Activated naive CD4-positive, alpha-beta T cell treated with anti-CD3 and anti-CD28 coated beads, Interleukin-2, amount 10 ng/mL, durations not matched to agents 7 days and 5 days (primary cell): Measurements from ENCODE around the gene EDEM2.
"Not testable (repeated sequence)": the region's sequence is repeated elsewhere in the genome, so short reads cannot be mapped to it uniquely, and the experiment has no call there.

Experiments
- CTCF ChIA-PET: fragments of 350-600 bp; sonication (Branson Sonifier 250); formaldehyde crosslinking; loops from one replicate; lab custom pipeline; 2021; ENCODE audit warnings: antibody characterized with exemption; lab: Charles Lee
- DNase-seq: peaks from one replicate; pipeline ENCODE4 v3.0.0-alpha.2; 2020
- H3K27ac Mint-ChIP-seq: one replicate; pipeline ENCODE4 v1.8.0; 2021; ENCODE audit warnings: mild to moderate bottlenecking, moderate library complexity, mixed read lengths
- H3K27me3 Mint-ChIP-seq: one replicate; pipeline ENCODE4 v1.8.0; 2021; ENCODE audit warnings: mild to moderate bottlenecking, mixed read lengths
- H3K36me3 Mint-ChIP-seq: one replicate; pipeline ENCODE4 v1.8.0; 2021; ENCODE audit warnings: mixed read lengths
- H3K4me1 Mint-ChIP-seq: one replicate; pipeline ENCODE4 v1.8.0; 2021; ENCODE audit warnings: mixed read lengths
- H3K4me3 Mint-ChIP-seq: one replicate; pipeline ENCODE4 v1.8.0; 2021; ENCODE audit warnings: mild to moderate bottlenecking, moderate library complexity, mixed read lengths
- H3K9me3 Mint-ChIP-seq: one replicate; pipeline ENCODE4 v1.8.0; 2021; ENCODE audit warnings: mixed read lengths

Gene EDEM2

DNA sequence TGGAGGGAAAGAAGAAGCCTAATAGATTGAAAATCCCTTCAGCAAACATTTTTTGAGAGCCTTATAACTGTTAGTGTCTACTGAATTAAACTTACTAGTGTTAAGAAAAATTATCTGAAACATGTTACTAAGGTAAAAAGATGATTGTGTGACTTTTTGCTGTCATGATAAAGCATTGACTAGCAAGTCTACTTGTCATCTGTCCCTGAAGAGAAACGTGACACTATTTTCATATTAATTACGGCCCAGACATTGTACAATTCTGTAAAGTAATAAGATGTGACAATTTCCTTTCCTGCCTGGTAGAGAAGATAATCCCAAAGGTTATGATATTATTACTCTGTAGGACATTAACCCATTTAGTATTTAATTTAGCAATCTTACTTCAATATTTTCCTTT is 8.8 kb upstream of the EDEM2 start:
- no peak overlapping the region for H3K27ac Mint-ChIP-seq
- no peaks in the 10 kb centered on the region for H3K9me3 Mint-ChIP-seq
- no peak overlapping the region for H3K4me3 Mint-ChIP-seq
- CTCF ChIA-PET, result no interaction called here
- H3K36me3 Mint-ChIP-seq, result no peaks in the 10 kb centered on the region
- DNase-seq, result no peak
- H3K4me1 Mint-ChIP-seq, result peaks cover 6% of the 10 kb centered on the region
- H3K27me3 Mint-ChIP-seq, result no peaks in the 10 kb centered on the region

DNA sequence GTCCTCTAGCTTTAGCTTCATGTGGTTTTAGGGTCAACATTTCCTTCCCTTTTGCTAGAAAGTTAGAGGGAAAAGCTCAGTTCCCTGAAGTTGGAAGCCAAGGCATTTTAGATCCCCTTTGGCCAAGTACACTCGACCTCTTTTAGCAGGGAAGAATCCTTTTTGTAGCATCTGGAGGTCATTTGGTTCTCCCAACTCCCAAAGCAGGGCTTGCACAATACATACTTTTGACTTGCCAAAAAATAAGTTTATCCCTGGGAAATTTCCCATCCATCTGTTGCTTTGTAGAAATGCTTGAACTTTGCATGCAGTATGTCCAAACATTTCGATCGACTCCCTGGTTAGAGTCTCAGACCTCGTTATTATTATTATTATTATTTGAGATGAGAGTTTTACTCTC is 4.6 kb upstream of the EDEM2 start:
- H3K4me3 Mint-ChIP-seq, result no peak overlapping the region
- CTCF ChIA-PET, result no interaction called here
- DNase-seq, result no peak
- peaks cover 1% of the 10 kb centered on the region for H3K36me3 Mint-ChIP-seq
- H3K9me3 Mint-ChIP-seq, result no peaks in the 10 kb centered on the region
- H3K27ac Mint-ChIP-seq, result no peak overlapping the region
- no peaks in the 10 kb centered on the region for H3K27me3 Mint-ChIP-seq
- H3K4me1 Mint-ChIP-seq, result peaks cover 17% of the 10 kb centered on the region

- CTCF ChIA-PET, result no interaction called here
- no peaks in the 10 kb centered on the region for H3K9me3 Mint-ChIP-seq
- no peak overlapping the region for H3K4me3 Mint-ChIP-seq
- no peak for DNase-seq
- peaks cover 1% of the 10 kb centered on the region for H3K36me3 Mint-ChIP-seq
- H3K27ac Mint-ChIP-seq, result no peak overlapping the region
- H3K4me1 Mint-ChIP-seq, result peaks cover 21% of the 10 kb centered on the region
- H3K27me3 Mint-ChIP-seq, result no peaks in the 10 kb centered on the region
These were observed 3.9 kb upstream of the EDEM2 start for GRCh38 chr20:35150846-35151579.

DNA sequence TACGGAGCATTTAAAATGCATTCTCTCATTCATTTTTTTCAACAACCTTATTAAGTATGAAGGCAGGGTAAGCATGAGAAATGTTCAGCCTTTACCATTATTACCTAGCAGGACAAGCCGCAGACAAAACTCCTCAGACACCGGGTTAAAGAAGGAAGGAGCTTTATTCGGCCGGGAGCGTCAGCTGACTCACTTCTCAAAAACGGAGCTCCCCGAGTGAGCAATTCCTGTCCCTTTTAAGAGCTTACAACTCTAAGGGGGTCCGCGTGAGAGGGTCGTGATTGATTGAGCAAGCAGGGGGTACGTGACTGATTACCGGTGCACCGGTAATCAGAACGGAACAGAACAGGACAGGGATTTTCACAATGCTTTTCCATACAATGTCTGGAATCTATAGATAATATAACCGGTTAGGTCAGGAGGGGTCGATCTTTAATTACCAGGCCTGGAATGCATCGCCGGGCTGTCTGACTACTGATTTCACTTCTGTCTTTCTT is 487 bp upstream of the EDEM2 start:
- peak; percentile 46 for DNase-seq
- peaks cover 36% of the 10 kb centered on the region for H3K4me1 Mint-ChIP-seq
- CTCF ChIA-PET, result interaction anchor here (2.1 to 5.0 kb wide), 2 partner anchors 52 to 121 kb away, joined by 14 to 57 read pairs; no protein-coding TSS in a partner anchor
- not testable (repeated sequence) for H3K27me3 Mint-ChIP-seq, H3K9me3 Mint-ChIP-seq
- peak overlapping the region; percentile 90 for H3K27ac Mint-ChIP-seq
- H3K36me3 Mint-ChIP-seq, result peaks cover 18% of the 10 kb centered on the region
- H3K4me3 Mint-ChIP-seq, result peak overlapping the region; percentile 86

- Mint-ChIP-seq H3K36me3 (peaks cover 26% of the 10 kb centered on the region), H3K4me1 (peaks cover 36% of the 10 kb centered on the region), H3K4me3 (peak overlapping the region; percentile 86), H3K27me3 (no peaks in the 10 kb centered on the region), H3K27ac (peak overlapping the region; percentile 90), H3K9me3 (no peaks in the 10 kb centered on the region)
- CTCF ChIA-PET, result interaction anchor here (0.8 to 5.0 kb wide), 8 partner anchors 18 to 298 kb away, joined by 3 to 57 read pairs (median 5); partner anchors contain the start of gene MMP24OS
- peak; percentile 41 for DNase-seq
These were observed 727 bp downstream of the EDEM2 start for GRCh38 chr20:35146299-35146919.

GRCh38 chr20:35145141-35145564 is 2.0 kb downstream of the EDEM2 start:
- peaks cover 36% of the 10 kb centered on the region for H3K4me1 Mint-ChIP-seq
- CTCF ChIA-PET, result interaction anchor here (0.6 to 5.0 kb wide), 17 partner anchors 17 to 309 kb away, joined by 3 to 57 read pairs (median 4); partner anchors contain the start of genes MMP24 and MMP24OS
- no peaks in the 10 kb centered on the region for H3K27me3 Mint-ChIP-seq
- peaks cover 33% of the 10 kb centered on the region for H3K36me3 Mint-ChIP-seq
- no peaks in the 10 kb centered on the region for H3K9me3 Mint-ChIP-seq
- DNase-seq, result no peak
- H3K27ac Mint-ChIP-seq, result peak overlapping the region; percentile 50
- H3K4me3 Mint-ChIP-seq, result peak overlapping the region; percentile 46

GRCh38 chr20:35144694-35145093 is 2.4 kb downstream of the EDEM2 start:
- no peak for DNase-seq
- Mint-ChIP-seq H3K4me3 (no peak overlapping the region), H3K9me3 (no peaks in the 10 kb centered on the region), H3K27me3 (no peaks in the 10 kb centered on the region), H3K4me1 (peaks cover 36% of the 10 kb centered on the region), H3K27ac (peak overlapping the region; percentile 15), H3K36me3 (peaks cover 34% of the 10 kb centered on the region)
- CTCF ChIA-PET, result interaction anchor here (0.6 to 5.0 kb wide), 17 partner anchors 16 to 309 kb away, joined by 3 to 57 read pairs (median 4); partner anchors contain the start of genes MMP24 and MMP24OS

- Mint-ChIP-seq H3K27ac (no peak overlapping the region), H3K4me1 (no peaks in the 10 kb centered on the region), H3K36me3 (peaks cover 32% of the 10 kb centered on the region), H3K27me3 (no peaks in the 10 kb centered on the region), H3K9me3 (no peaks in the 10 kb centered on the region), H3K4me3 (no peak overlapping the region)
- CTCF ChIA-PET, result no interaction called here
- no peak for DNase-seq
These were observed 11.1 kb downstream of the EDEM2 start for GRCh38 chr20:35135867-35136586.

- CTCF ChIA-PET, result interaction anchor here (1.2 kb wide), 1 partner anchor 38 kb away, joined by 3 read pairs; no protein-coding TSS in a partner anchor
- no peak for DNase-seq
- H3K4me3 Mint-ChIP-seq, result no peak overlapping the region
- no peaks in the 10 kb centered on the region for H3K27me3 Mint-ChIP-seq
- no peaks in the 10 kb centered on the region for H3K4me1 Mint-ChIP-seq
- H3K9me3 Mint-ChIP-seq, result no peaks in the 10 kb centered on the region
- H3K27ac Mint-ChIP-seq, result no peak overlapping the region
- peaks cover 35% of the 10 kb centered on the region for H3K36me3 Mint-ChIP-seq
These were observed 12.3 kb downstream of the EDEM2 start for GRCh38 chr20:35134880-35135279.

DNA sequence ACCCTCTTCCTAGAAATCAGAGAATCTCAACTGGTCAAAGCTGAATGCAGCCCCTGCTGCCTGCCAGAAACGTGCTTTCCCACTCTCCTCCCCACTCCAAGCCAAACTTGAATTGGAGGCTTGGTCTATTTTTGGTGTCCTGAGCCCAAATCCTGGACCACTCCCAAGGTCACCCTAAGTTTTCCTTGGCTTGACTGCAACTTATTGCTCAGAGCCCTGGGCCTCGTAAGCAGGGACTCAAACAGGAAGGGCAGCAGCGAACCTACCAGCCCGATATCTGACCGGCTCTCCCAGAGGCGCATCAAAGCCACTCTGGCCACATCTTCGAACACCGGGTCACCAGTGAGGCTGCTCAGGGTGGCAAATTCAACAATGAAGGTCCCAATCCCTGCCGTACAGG is 12.7 kb downstream of the EDEM2 start:
- H3K9me3 Mint-ChIP-seq, result no peaks in the 10 kb centered on the region
- H3K4me3 Mint-ChIP-seq, result no peak overlapping the region
- DNase-seq, result no peak
- peaks cover 35% of the 10 kb centered on the region for H3K36me3 Mint-ChIP-seq
- H3K27me3 Mint-ChIP-seq, result no peaks in the 10 kb centered on the region
- no peaks in the 10 kb centered on the region for H3K4me1 Mint-ChIP-seq
- H3K27ac Mint-ChIP-seq, result no peak overlapping the region
- CTCF ChIA-PET, result interaction anchor here (1.2 kb wide), 1 partner anchor 38 kb away, joined by 3 read pairs; no protein-coding TSS in a partner anchor

GRCh38 chr20:35133735-35134134 is 13.4 kb downstream of the EDEM2 start:
- Mint-ChIP-seq H3K36me3 (peaks cover 35% of the 10 kb centered on the region), H3K4me3 (no peak overlapping the region), H3K4me1 (no peaks in the 10 kb centered on the region), H3K9me3 (no peaks in the 10 kb centered on the region), H3K27me3 (no peaks in the 10 kb centered on the region), H3K27ac (no peak overlapping the region)
- CTCF ChIA-PET, result interaction anchor here (1.2 kb wide), 1 partner anchor 37 kb away, joined by 3 read pairs; no protein-coding TSS in a partner anchor
- DNase-seq, result no peak

DNA sequence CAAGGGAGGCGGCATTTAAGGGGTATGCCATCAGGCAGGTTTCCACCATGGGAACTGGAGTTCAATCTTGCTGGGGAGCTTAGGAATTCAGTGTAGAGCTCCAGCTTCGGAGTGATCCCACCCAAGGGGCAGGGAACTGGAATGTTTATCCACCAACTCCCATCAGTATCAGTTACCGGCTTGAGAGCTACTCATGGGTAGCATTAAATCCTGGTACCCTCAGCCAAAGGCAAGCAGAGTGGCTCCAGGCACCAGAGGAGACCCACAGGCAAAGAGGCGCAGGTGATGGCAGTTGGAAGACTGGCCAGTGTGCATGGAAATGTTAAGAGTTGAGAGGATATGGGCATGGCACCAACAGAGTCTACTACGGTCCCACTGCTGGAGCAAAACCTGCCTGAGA is 14.1 kb downstream of the EDEM2 start:
- Mint-ChIP-seq H3K27ac (no peak overlapping the region), H3K36me3 (peaks cover 32% of the 10 kb centered on the region), H3K27me3 (no peaks in the 10 kb centered on the region), H3K4me3 (no peak overlapping the region), H3K4me1 (no peaks in the 10 kb centered on the region), H3K9me3 (no peaks in the 10 kb centered on the region)
- no peak for DNase-seq
- CTCF ChIA-PET, result no interaction called here

GRCh38 chr20:35131934-35132333 is 15.2 kb downstream of the EDEM2 start:
- Mint-ChIP-seq H3K36me3 (peaks cover 35% of the 10 kb centered on the region), H3K4me1 (no peaks in the 10 kb centered on the region), H3K27ac (no peak overlapping the region), H3K27me3 (no peaks in the 10 kb centered on the region), H3K9me3 (no peaks in the 10 kb centered on the region), H3K4me3 (no peak overlapping the region)
- no peak for DNase-seq
- CTCF ChIA-PET, result no interaction called here

GRCh38 chr20:35129647-35130069 is 17.5 kb downstream of the EDEM2 start:
- peaks cover 38% of the 10 kb centered on the region for H3K36me3 Mint-ChIP-seq
- CTCF ChIA-PET, result no interaction called here
- H3K4me1 Mint-ChIP-seq, result no peaks in the 10 kb centered on the region
- no peaks in the 10 kb centered on the region for H3K9me3 Mint-ChIP-seq
- H3K4me3 Mint-ChIP-seq, result no peak overlapping the region
- no peak for DNase-seq
- no peak overlapping the region for H3K27ac Mint-ChIP-seq
- H3K27me3 Mint-ChIP-seq, result no peaks in the 10 kb centered on the region
